ENCODE data around the gene USP20. TPM values are rescaled to one million over a fixed set of nuclear protein-coding genes. Genes with fewer than 3 reads are reported as not detected.

USP20 gene
- total RNA-seq, 1 donor from 2014 or later: 39.2 TPM

- Mint-ChIP-seq H3K36me3 (peaks cover 11% of the 10 kb centered on the region), H3K27me3 (no peaks in the 10 kb centered on the region), H3K4me1 (ENCODE audit: unreplicated experiment) (peaks cover 19% of the 10 kb centered on the region), H3K4me3 (no peak overlapping the region), H3K27ac (no peak overlapping the region), H3K9me3 (no peaks in the 10 kb centered on the region)
- no peak for DNase-seq (ENCODE audit: extremely low spot score, unreplicated experiment)
- no peak for TF ChIP-seq CTCF (conservative IDR thresholded peaks at IDR 0.05)
These were observed 78.8 kb downstream of the USP20 start for GRCh38 chr9:129914051-129914450.

GRCh38 chr9:129916707-129917106, 81.4 kb downstream of the USP20 start:
- H3K27ac Mint-ChIP-seq: no peak overlapping the region
- no peak for TF ChIP-seq CTCF (conservative IDR thresholded peaks at IDR 0.05)
- no peak for DNase-seq (ENCODE audit: extremely low spot score, unreplicated experiment)
- no peaks in the 10 kb centered on the region for H3K9me3 Mint-ChIP-seq
- H3K4me3 Mint-ChIP-seq: no peak overlapping the region
- peaks cover 6% of the 10 kb centered on the region for H3K36me3 Mint-ChIP-seq
- H3K4me1 Mint-ChIP-seq (ENCODE audit: unreplicated experiment): no peaks in the 10 kb centered on the region
- H3K27me3 Mint-ChIP-seq: no peaks in the 10 kb centered on the region

GRCh38 chr9:129918296-129918950, 83.2 kb downstream of the USP20 start:
- no peak for DNase-seq (ENCODE audit: extremely low spot score, unreplicated experiment)
- H3K9me3 Mint-ChIP-seq: no peaks in the 10 kb centered on the region
- no peak overlapping the region for H3K4me3 Mint-ChIP-seq
- no peaks in the 10 kb centered on the region for H3K4me1 Mint-ChIP-seq (ENCODE audit: unreplicated experiment)
- no peak overlapping the region for H3K27ac Mint-ChIP-seq
- no peak for TF ChIP-seq CTCF (conservative IDR thresholded peaks at IDR 0.05)
- H3K27me3 Mint-ChIP-seq: no peaks in the 10 kb centered on the region
- peaks cover 6% of the 10 kb centered on the region for H3K36me3 Mint-ChIP-seq

- Mint-ChIP-seq H3K27me3 (no peaks in the 10 kb centered on the region), H3K4me3 (no peak overlapping the region), H3K9me3 (no peaks in the 10 kb centered on the region), H3K4me1 (ENCODE audit: unreplicated experiment) (no peaks in the 10 kb centered on the region), H3K36me3 (peaks cover 6% of the 10 kb centered on the region), H3K27ac (no peak overlapping the region)
- no peak for TF ChIP-seq CTCF (conservative IDR thresholded peaks at IDR 0.05)
- no peak for DNase-seq (ENCODE audit: extremely low spot score, unreplicated experiment)
These were observed 84.0 kb downstream of the USP20 start for GRCh38 chr9:129919277-129919676.

GRCh38 chr9:129919841-129920240, 84.6 kb downstream of the USP20 start:
- no peak overlapping the region for H3K4me3 Mint-ChIP-seq
- H3K27me3 Mint-ChIP-seq: no peaks in the 10 kb centered on the region
- no peak for TF ChIP-seq CTCF (conservative IDR thresholded peaks at IDR 0.05)
- no peak overlapping the region for H3K27ac Mint-ChIP-seq
- DNase-seq (ENCODE audit: extremely low spot score, unreplicated experiment): no peak
- H3K4me1 Mint-ChIP-seq (ENCODE audit: unreplicated experiment): no peaks in the 10 kb centered on the region
- peaks cover 10% of the 10 kb centered on the region for H3K36me3 Mint-ChIP-seq
- no peaks in the 10 kb centered on the region for H3K9me3 Mint-ChIP-seq
